ENCODE results near the gene FHIT.
"Not testable (repeated sequence)": the region's sequence is repeated elsewhere in the genome, so short reads cannot be mapped to it uniquely, and the experiment has no call there.

The FHIT gene

GRCh38 chr3:59946401-59946800 is 1304.9 kb downstream of the FHIT start:
- DNase-seq (ENCODE audit: low read depth in 3 of 3) = no peak

GRCh38 chr3:59940718-59941117 is 1310.5 kb downstream of the FHIT start:
- DNase-seq (ENCODE audit: low read depth in 3 of 3) = no peak

DNA sequence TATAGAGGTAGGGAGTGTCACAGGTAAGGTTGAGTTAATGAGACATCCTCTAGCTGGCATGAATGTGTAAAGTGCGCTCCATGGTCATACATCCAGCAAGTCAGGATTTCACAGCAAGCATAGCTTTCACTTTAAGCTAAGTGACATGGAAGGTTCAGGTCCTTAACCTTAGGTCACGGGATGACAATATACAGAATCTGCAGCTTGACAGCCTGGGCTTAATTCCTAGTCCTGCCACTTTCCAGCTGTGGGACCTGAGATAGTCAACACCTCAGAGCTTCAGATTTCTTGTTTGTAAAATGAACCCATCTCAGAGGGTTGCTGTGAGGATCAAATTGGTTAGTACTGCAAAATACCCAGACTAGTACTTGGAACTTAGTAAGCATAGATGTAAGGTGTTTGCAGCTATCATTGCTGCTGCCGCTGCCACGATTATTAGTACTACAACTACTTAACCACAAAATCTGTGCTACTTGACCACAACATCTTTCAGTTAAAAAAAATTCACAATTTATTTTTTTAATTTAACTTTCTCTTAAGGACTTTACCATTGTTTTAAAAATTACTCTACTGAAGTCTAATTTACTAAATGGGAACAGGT is 1311.3 kb downstream of the FHIT start:
- DNase-seq (ENCODE audit: low read depth in 3 of 3) = no peak

GRCh38 chr3:59938828-59939227 is 1312.4 kb downstream of the FHIT start:
- DNase-seq (ENCODE audit: low read depth in 3 of 3) = no peak

- DNase-seq (ENCODE audit: low read depth in 3 of 3) = no peak
These were observed 1314.1 kb downstream of the FHIT start for GRCh38 chr3:59937201-59937600.

- DNase-seq (ENCODE audit: low read depth in 3 of 3) = no peak
These were observed 1314.8 kb downstream of the FHIT start for GRCh38 chr3:59936472-59936871.

- DNase-seq (ENCODE audit: low read depth in 3 of 3) = no peak
These were observed 1316.2 kb downstream of the FHIT start for GRCh38 chr3:59935025-59935424.

GRCh38 chr3:59934560-59934959 is 1316.7 kb downstream of the FHIT start:
- not testable (repeated sequence) for DNase-seq (ENCODE audit: low read depth in 3 of 3)

DNA sequence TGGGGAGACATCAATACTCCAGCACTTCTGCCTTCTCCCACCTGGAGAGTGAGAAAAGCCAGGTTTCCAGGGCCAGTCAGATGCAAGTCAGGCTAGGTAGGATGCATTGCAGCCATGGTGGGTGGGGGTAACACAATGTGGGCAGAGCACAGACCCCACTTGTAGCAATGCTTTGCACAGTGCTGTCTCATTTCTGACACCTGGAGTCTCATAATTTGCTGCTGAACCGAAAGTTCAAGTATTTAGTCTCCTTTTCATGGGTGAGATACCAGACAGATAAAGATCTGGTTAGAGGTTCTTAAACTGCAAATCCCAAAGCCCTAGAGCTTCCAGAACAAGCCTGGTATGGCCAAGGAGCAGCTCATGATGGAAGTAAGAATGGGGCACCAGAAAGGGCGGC is 1321.1 kb downstream of the FHIT start:
- DNase-seq (ENCODE audit: low read depth in 3 of 3) = no peak

GRCh38 chr3:59927056-59927455 is 1324.2 kb downstream of the FHIT start:
- no peak for DNase-seq (ENCODE audit: low read depth in 3 of 3)

DNA sequence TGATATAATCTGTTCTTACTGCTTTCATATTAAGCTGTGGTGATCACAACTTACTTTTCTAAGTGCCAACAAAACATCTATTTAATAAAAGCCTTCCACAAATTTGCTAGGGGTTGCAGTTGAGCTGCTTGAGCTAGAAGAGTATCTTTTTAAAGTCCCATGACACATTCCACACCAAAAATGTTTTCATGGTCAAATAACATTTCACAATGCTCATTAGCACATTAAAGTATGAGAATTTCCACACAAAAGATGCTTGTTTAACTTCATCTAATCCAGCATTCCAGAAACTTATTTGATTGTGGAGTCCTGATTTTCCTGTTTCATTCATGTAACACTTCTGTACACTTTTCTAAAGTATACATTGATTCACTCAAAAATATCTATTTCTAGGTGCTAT is 1325.3 kb downstream of the FHIT start:
- DNase-seq (ENCODE audit: low read depth in 3 of 3) = no peak

- DNase-seq (ENCODE audit: low read depth in 3 of 3) = no peak
These were observed 1329.1 kb downstream of the FHIT start for GRCh38 chr3:59922192-59922591.

DNA sequence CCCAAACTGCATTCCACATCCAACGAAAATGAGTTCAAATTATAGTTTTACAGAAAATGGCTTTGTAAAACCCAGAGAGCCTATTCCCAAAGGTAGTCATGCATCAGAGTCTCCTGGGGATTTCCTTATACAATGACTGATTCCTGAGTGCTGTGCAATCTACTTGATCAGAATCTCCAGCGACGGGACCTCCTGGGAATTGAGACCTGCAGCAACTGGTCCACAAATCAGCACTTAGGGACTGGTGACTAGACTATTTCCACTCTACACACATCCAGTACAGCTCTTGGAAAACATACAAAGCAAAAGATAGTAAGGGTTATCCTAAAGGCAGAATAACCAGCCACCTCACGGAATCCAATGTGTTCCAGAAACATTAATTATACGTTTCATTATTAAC is 1330.4 kb downstream of the FHIT start:
- no peak for DNase-seq (ENCODE audit: low read depth in 3 of 3)

DNA sequence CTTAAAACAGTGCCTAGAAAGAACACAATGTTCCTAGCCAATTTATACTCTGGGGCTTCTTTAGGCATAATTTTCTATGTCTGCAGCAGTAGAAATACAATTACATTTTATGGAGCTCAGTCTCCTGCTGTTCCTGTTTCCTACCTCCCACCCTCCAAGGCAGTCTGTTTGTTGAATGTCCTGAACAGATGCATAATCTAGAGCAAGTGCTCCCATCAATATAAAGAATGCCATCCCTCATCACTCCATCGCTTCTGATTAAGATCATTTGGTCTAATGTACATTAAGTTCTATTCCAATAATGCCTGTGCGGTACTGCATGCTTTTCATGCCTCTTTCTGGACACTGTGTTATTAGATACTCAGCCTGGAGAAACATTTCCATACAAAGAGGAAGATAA is 1331.7 kb downstream of the FHIT start:
- DNase-seq (ENCODE audit: low read depth in 3 of 3) = no peak

- DNase-seq (ENCODE audit: low read depth in 3 of 3) = no peak
These were observed 1337.0 kb downstream of the FHIT start for GRCh38 chr3:59914251-59914650.

GRCh38 chr3:59913645-59914044 is 1337.6 kb downstream of the FHIT start:
- DNase-seq (ENCODE audit: low read depth in 3 of 3) = no peak

- DNase-seq (ENCODE audit: low read depth in 3 of 3) = no peak
These were observed 1342.6 kb downstream of the FHIT start for GRCh38 chr3:59908701-59909100.

DNA sequence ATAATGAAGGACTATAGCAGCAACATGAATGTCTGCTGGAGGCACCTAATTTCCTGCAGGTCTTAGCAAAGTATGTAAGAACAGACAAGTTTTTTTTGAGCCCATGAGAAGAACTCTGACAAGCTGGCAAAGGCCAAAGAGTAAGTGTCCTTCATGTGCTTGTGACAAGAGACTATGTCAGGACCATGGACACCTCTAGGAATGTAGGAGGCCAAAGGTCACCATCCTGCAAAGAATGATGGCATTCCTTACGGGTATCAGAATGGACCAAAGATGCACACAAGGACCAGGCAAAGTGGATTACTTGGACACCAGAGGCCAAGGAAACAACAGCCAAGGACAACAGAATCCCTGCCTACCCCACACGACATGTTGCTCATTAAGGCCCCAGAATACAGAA is 1343.0 kb downstream of the FHIT start:
- no peak for DNase-seq (ENCODE audit: low read depth in 3 of 3)

GRCh38 chr3:59904296-59904695 is 1347.0 kb downstream of the FHIT start:
- DNase-seq (ENCODE audit: low read depth in 3 of 3) = no peak

DNA sequence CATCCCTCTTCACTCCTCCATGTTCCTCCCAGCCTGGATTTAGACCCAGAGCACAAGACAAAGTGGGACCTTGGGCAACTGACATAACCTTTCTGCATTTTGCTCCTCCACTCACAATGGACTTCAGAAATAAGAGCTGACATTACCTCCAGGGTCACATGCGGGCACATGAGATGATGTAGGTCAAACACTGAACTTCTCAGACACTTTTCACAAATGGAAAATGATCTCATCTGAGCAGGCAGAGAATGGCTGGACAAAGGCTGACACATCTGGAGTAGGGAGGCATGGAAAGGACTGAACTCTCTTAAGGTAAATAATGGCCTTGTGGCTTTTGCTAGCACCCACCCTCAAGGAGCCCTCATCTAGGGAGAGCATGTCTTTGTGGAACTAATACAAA is 1352.2 kb downstream of the FHIT start:
- no peak for DNase-seq (ENCODE audit: low read depth in 3 of 3)

- no peak for DNase-seq (ENCODE audit: low read depth in 3 of 3)
These were observed 1355.3 kb downstream of the FHIT start for GRCh38 chr3:59895972-59896371.

DNA sequence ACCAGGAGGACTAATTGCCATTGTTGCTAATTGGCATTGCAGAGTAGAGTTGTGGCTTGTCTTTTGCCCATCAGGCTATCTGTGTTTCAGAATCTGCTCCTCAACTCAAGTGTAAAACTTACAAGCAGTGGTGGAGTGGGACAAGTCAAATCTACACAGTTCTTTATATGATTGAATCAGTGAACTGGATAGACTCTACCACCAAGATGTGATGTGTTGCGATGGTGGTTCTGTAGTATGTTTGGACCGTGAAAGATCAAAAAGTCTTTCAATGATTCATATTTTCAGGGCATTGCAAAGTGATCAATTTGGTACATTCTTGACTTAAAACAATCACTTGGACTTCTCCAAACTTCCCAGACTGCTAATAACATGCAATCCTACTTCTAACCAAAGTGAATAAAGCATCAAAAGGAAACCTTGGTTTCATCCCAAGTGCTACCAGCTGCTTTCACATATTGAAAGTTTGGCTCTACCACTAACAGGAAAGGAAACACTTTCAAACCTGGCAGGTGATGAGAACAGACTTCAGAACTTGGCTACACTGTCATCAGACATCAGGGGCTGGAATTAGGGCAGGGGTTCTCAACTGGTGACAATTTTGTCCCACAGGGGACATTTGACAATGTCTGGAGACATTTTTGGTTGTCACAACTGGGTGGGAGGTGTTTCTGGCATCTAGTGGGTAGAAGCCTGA is 1356.7 kb downstream of the FHIT start:
- no peak for DNase-seq (ENCODE audit: low read depth in 3 of 3)

DNA sequence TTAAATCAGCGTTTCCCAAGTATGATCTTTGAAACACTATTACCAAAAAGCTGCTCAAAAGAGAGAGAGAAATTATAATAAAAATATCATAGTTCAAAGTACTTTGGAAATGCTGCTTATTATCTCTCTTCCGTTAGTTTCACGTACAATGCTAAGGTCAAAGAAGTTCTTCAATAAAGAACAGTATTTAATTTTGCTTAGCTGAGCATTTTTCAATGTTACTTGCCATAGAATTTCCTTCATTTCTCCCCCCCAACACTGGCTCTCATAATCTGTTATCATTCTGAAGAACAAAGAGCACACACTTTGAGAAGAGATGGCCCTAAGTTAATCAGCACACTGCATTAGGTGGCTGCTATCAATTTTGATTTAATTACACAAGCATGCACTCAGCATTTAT is 1360.6 kb downstream of the FHIT start:
- DNase-seq (ENCODE audit: low read depth in 3 of 3) = no peak

GRCh38 chr3:59886790-59887189 is 1364.5 kb downstream of the FHIT start:
- DNase-seq (ENCODE audit: low read depth in 3 of 3) = no peak

Measured in stimulated activated CD4-positive, alpha-beta T cell treated with anti-CD3 and anti-CD28 coated beads, TNF-alpha, amount 100 ng/mL, for 4 hours (primary cell).